ENCODE data around the gene CAT. TPM values are rescaled to one million over a fixed set of nuclear protein-coding genes. Genes with fewer than 3 reads are reported as not detected.

Gene CAT
- total RNA-seq, 1 donor from 2014 or later = 31.1 TPM

DNA sequence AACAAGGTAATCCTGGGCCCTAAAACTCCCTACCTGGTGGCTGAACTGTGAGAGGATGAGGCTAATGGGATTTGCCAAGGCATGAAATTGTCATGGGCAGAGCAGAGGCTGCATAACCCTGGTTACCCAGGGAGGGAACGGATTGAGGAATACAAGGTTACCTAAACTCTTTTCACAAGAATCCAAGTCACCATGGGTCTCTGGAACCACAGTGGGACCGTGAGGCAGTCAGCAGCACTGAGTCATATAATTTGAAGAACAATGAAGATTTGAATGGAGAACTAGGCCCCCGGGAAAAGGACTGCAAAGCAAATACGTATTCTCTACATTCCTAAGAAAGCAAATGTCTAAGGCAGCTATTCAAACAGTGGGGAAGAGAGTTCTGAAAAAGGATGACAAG, 19.8 kb downstream of the CAT start:
- peaks cover 44% of the 10 kb centered on the region for H3K36me3 Mint-ChIP-seq (ENCODE audit: low read depth)
- no peak overlapping the region for H3K27ac Mint-ChIP-seq (ENCODE audit: unreplicated experiment)
- no peak overlapping the region for H3K4me3 Mint-ChIP-seq (ENCODE audit: unreplicated experiment)

DNA sequence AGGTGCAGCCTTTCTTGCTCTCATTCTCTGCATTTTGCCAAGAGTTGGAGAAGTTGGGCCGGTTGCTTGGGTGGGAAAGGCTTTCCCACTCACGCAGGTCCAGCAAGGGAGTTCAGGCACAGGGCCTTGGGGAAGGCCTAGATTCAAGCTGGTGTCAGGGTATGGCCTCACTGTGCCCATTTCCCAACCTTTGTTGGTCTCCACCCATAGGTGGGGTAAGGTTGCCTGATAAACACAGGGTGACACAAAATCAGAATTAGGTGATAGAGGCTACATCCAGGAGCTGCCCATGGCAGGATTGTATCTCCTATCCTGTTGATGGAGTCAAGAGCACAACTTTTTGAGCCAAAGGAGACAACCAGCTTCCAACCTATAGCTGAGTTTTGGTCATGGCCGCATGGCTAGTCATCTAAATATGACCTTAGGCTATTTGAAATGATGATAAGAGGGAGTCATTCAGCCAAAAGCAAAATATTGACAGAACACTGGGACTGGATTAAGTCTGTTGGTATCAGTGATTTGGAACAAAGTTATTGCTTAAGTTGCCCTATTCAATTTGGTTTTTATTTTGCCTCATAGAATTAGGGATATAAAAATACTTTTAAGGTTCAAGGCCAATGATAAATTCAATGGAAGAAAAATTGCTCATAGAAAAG, 20.9 kb downstream of the CAT start:
- Mint-ChIP-seq H3K9me3 (ENCODE audit: low read depth) (no peaks in the 10 kb centered on the region), H3K36me3 (ENCODE audit: low read depth) (peaks cover 49% of the 10 kb centered on the region), H3K27me3 (ENCODE audit: low read depth) (no peaks in the 10 kb centered on the region), H3K27ac (ENCODE audit: unreplicated experiment) (no peak overlapping the region), H3K4me1 (ENCODE audit: low read depth) (no peaks in the 10 kb centered on the region), H3K4me3 (ENCODE audit: unreplicated experiment) (no peak overlapping the region)
- TF ChIP-seq, protein P1, sequence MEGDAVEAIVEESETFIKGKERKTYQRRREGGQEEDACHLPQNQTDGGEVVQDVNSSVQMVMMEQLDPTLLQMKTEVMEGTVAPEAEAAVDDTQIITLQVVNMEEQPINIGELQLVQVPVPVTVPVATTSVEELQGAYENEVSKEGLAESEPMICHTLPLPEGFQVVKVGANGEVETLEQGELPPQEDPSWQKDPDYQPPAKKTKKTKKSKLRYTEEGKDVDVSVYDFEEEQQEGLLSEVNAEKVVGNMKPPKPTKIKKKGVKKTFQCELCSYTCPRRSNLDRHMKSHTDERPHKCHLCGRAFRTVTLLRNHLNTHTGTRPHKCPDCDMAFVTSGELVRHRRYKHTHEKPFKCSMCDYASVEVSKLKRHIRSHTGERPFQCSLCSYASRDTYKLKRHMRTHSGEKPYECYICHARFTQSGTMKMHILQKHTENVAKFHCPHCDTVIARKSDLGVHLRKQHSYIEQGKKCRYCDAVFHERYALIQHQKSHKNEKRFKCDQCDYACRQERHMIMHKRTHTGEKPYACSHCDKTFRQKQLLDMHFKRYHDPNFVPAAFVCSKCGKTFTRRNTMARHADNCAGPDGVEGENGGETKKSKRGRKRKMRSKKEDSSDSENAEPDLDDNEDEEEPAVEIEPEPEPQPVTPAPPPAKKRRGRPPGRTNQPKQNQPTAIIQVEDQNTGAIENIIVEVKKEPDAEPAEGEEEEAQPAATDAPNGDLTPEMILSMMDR (IDR thresholded peaks at IDR 0.05) = no peak
- DNase-seq (ENCODE audit: low spot score) = no peak

More for the DNA sequence above, 19.8 kb downstream of the CAT start:
- Mint-ChIP-seq H3K27me3 (ENCODE audit: low read depth) (no peaks in the 10 kb centered on the region), H3K4me1 (ENCODE audit: low read depth) (no peaks in the 10 kb centered on the region), H3K9me3 (ENCODE audit: low read depth) (no peaks in the 10 kb centered on the region)
- TF ChIP-seq, protein P1 (IDR thresholded peaks at IDR 0.05) = no peak
- no peak for DNase-seq (ENCODE audit: low spot score)

DNA sequence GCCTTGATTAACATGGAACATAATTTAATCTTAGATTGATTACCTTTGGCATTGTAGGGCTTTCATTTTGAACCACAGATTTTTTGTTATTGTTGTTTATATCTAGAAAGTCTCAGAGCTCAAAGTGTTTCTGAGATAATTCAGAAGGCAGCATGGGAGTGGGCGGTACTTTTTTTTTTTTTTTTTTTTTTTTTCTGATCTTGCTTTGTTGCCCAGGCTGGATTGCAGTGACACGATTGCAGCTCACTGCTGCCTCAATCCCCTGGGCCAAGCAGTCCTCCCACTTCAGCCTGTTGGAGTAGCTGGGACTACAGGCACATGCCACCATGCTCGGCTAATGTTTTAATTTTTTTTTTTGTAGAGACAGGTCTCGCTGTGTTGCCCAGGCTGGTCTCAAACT, 21.5 kb downstream of the CAT start:
- H3K4me1 Mint-ChIP-seq (ENCODE audit: low read depth) = no peaks in the 10 kb centered on the region
- no peak overlapping the region for H3K4me3 Mint-ChIP-seq (ENCODE audit: unreplicated experiment)
- H3K27me3 Mint-ChIP-seq (ENCODE audit: low read depth) = no peaks in the 10 kb centered on the region
- no peaks in the 10 kb centered on the region for H3K9me3 Mint-ChIP-seq (ENCODE audit: low read depth)
- peaks cover 50% of the 10 kb centered on the region for H3K36me3 Mint-ChIP-seq (ENCODE audit: low read depth)
- H3K27ac Mint-ChIP-seq (ENCODE audit: unreplicated experiment) = no peak overlapping the region
- no peak for DNase-seq (ENCODE audit: low spot score)
- TF ChIP-seq, protein P1 (IDR thresholded peaks at IDR 0.05) = no peak

DNA sequence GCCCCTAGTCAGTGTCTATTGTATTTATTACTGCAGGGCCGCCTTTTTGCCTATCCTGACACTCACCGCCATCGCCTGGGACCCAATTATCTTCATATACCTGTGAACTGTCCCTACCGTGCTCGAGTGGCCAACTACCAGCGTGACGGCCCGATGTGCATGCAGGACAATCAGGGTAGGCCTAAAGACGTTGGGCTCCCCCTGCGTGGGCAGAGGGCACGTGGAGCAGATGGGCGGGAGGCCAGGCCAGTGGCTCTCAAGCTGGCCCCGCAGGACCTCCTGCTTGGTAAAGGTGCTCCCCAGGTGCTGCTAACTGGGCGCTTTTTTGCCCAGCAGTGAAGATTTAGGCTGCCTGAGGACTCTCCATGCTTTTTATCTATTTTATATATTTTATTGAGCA, 22.5 kb downstream of the CAT start:
- Mint-ChIP-seq H3K27ac (ENCODE audit: unreplicated experiment) (no peak overlapping the region), H3K9me3 (ENCODE audit: low read depth) (peaks cover 4% of the 10 kb centered on the region), H3K4me1 (ENCODE audit: low read depth) (no peaks in the 10 kb centered on the region), H3K36me3 (ENCODE audit: low read depth) (peaks cover 53% of the 10 kb centered on the region), H3K4me3 (ENCODE audit: unreplicated experiment) (no peak overlapping the region), H3K27me3 (ENCODE audit: low read depth) (no peaks in the 10 kb centered on the region)
- TF ChIP-seq, protein P1 (IDR thresholded peaks at IDR 0.05) = no peak
- DNase-seq (ENCODE audit: low spot score) = no peak

DNA sequence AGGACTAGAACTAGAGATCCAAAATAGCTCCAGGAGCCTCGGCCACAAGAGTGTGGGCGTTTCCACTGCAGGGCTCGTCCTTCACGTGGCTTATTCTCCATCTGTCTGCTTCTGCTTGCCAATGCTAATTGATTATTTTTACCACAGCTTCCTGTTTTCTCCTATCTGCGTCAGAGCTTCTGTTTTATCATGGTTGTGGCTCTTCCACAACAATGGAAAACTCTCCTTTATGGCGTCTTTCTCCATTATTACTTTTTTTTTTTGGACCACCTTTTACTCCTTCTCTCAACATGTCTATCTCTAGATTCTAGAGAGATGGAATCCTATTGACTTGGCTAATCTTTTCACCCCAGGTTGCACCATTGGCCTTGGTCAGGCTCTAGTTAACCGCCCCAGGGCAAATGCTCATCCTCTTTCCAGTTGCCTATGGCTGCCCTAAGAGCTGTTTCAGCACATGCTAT, 25.9 kb downstream of the CAT start:
- Mint-ChIP-seq H3K4me1 (ENCODE audit: low read depth) (no peaks in the 10 kb centered on the region), H3K36me3 (ENCODE audit: low read depth) (peaks cover 49% of the 10 kb centered on the region), H3K9me3 (ENCODE audit: low read depth) (peaks cover 14% of the 10 kb centered on the region), H3K27me3 (ENCODE audit: low read depth) (no peaks in the 10 kb centered on the region), H3K27ac (ENCODE audit: unreplicated experiment) (no peak overlapping the region), H3K4me3 (ENCODE audit: unreplicated experiment) (no peak overlapping the region)
- no peak for DNase-seq (ENCODE audit: low spot score)
- TF ChIP-seq, protein P1 (IDR thresholded peaks at IDR 0.05) = no peak

Measured in chondrocyte (in vitro differentiated cells).